GM12892 (cell line): Measurements from ENCODE around the gene FBXW2.

Source experiments
- POLR2A ChIP-seq: IDR thresholded peaks from 2 replicates; pipeline ENCODE4 v1.6.1; 2011; ENCODE audit warnings: low read depth, low read length, control low read depth
- POLR2AphosphoS5 ChIP-seq: IDR thresholded peaks from 2 replicates; pipeline ENCODE4 v1.6.1; 2011; ENCODE audit warnings: low read depth, low read length, control low read depth
- TAF1 ChIP-seq: IDR thresholded peaks from 2 replicates; pipeline ENCODE4 v1.6.1; 2011; ENCODE audit warnings: low read depth, mild to moderate bottlenecking, control low read depth, low read length, borderline replicate concordance

- TF ChIP-seq POLR2A (no peak), TAF1 (no peak), POLR2AphosphoS5 (no peak)
Observed at GRCh38 chr9:120775859-120776258, 17.4 kb downstream of the FBXW2 start.
